NK-92 (cell line): ENCODE results near the gene MOB3A.

ENCODE experiments used
- DNase-seq: peaks from one replicate; lab custom pipeline; 2025; ENCODE audit not compliant: unreplicated experiment; lab: John Stamatoyannopoulos, UW

Gene MOB3A

DNA sequence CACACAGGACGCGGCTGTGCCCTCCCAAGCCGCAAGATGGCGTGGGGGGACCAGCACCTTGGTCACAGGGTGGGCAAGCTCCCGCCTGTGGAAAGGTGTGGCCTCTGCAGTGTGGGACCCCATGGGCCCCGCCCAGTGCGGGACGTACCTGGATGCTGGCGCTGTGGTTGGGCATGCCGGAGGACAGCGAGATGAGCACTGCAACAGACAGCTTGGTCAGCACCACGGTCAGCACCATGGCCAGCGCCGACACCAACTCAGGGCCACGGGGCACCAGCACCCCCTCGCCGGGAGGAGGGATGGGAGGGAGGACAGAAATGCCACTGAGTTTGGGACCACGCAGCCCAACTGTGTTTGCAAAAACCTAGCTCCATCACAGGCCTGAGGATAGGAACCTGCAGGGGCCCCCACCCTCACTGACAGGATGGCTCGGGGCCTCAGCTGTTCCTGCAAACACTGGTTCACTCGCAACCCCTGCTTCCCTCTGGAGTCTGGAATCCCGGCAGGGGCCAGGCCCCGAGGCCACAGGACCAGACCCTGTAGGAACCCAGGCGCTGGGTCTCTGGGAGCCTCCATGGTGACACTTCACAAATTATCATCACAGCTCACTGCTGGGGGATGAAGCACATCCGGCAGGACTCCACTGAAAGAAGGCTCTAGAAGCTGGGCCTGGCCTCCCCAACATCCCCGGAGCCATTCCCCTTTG, 27.7 kb upstream of the MOB3A start:
- DNase-seq, result no peak

DNA sequence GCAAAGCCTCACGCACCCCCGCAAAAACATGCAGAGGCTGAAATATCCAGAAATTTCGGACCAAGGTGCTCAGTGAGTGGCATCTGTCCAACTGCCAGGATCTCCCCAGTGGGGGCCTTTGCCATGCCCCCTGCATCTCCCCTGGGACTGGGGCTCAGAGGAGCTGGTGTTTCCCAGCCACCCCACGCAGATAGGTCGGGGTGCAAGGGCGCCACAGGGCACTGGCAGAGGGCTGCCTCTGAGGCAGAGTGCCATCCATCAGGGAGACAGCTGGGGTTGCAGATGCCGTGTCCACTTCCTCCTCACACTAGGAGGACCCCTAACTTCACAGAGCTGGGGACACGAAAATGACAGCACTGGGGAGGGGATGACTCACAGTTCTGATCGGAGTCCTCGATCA, 26.9 kb upstream of the MOB3A start:
- DNase-seq, result no peak

DNA sequence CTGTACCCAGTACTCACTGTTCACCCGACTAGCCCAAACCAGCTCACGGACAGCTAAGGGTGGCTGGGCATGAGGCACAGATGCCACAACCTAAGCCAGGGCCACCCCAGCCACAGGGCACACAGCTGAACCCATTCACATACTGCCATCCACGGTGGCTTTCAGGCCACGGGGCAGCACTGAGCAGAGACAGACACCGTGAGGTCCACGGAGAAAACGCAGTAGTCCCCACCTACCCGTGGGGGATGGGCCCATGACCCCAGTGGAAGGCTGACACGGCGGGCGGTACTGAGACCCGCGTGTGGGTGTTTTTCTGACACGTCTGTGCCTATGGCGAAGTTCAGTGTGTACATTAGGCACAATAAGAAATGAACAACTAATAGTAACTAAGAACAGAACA, 26.1 kb upstream of the MOB3A start:
- no peak for DNase-seq

DNA sequence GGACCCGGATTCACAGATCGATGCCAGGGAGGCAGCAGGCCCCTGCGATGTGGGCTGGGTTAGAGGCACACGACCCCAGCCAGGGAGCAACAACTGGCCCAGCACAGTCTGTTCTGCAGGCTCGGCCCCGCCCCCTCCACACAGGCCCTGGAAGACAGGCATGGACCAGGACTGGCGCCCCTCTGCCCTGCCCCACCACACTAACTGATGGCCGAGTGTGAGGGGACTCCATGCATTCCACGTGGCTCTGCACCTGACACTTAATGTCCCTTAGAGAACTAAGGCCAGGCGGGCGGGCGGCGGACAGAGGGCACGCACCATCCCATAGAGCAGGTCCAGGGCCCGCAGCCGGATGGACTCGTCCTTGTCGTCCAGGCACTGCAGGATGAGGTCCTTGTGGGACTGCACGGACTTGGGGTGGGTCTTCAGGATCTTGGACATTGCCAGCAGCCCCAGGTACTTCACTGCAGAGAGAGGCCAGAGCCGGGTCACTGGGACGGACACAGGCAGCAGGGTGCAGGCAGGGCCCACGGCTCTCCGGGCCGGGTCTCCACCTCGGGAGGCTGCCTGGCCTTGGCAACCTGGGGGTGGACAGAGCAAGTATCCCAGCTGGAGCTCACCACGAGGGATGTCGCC, 25.4 kb upstream of the MOB3A start:
- no peak for DNase-seq

DNA sequence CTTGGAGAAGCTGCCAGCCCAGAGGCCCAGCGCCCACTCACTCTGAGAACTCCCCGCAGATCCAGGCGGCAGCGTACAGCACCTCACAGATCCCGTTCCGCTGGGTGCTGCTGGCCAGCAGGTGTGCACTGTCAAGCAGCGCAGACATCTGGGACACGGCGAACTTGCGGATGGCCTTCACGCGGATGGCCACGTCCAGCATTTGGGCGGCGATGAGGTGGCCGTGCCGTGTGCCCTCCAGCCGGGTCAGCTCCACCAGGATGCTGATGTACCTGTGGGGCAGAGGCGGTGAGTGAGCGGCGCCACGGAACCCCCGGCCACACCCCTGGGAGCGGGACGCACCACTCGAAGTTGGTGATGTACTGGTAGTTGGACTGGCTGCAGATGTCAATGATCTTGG, 24.7 kb upstream of the MOB3A start:
- DNase-seq, result no peak

GRCh38 chr19:2119921-2120785, 24.0 kb upstream of the MOB3A start:
- no peak for DNase-seq

- DNase-seq, result no peak
These were observed 22.3 kb upstream of the MOB3A start for GRCh38 chr19:2118438-2118837.

DNA sequence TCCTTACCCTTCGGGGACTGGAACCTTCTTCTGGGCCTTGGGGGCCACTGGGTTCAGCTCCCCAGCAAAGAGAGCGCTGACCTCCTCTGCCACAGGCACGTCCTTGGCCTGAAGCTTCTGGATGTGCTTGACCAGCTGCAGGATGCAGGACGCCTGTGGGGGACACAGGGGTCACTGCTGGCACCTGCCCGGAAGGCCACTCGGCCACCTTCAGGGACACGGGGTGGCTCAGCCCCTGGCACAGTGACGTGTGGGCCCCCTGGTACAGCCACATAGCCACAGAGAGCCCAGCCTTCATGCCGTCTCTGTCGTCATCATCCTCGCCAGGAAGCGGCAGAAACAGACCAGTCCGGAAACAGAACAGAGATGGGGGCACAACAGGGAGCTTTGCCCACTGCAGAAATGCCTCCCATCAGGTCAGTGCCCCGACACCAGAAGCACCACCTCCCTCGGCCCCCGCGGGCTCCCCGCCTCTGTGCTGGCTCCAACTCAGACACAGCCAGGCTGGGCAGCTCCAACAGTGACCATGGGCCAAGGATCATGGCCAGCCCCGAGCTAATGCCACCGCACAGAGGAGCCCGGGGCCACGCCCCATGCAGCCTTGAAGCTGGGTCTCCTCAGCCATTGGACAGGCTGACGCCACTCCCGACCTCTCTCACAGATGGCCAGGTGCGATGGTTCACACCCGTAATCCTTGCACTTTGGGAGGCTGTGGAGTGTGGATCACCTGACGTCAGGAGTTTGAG, 21.3 kb upstream of the MOB3A start:
- no peak for DNase-seq

- DNase-seq, result no peak
These were observed 20.4 kb upstream of the MOB3A start for GRCh38 chr19:2116507-2116906.

- DNase-seq, result no peak
These were observed 19.8 kb upstream of the MOB3A start for GRCh38 chr19:2115911-2116426.

GRCh38 chr19:2115324-2115723, 19.2 kb upstream of the MOB3A start:
- no peak for DNase-seq

DNA sequence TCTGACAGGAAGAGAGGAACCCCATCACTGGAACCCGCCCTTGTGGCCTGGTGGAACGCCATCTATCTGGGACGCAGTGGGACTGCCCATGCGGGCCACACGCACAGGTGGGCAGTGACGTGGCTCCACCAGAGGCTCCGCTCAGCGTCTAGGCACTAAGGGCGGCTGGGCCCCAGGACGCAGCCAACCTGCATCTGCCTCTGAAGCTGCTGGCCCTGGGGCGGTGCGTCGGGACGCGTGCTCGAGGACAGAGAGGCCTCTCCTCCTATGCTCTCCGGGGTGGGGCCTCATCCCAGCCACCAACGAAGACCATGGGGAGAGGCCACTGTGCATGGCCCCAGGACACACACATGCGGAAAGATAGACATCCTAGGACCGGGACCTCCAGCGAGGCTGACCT, 18.7 kb upstream of the MOB3A start:
- DNase-seq, result no peak

- no peak for DNase-seq
These were observed 18.1 kb upstream of the MOB3A start for GRCh38 chr19:2114218-2114617.

- DNase-seq, result no peak
These were observed 17.5 kb upstream of the MOB3A start for GRCh38 chr19:2113439-2114211.

DNA sequence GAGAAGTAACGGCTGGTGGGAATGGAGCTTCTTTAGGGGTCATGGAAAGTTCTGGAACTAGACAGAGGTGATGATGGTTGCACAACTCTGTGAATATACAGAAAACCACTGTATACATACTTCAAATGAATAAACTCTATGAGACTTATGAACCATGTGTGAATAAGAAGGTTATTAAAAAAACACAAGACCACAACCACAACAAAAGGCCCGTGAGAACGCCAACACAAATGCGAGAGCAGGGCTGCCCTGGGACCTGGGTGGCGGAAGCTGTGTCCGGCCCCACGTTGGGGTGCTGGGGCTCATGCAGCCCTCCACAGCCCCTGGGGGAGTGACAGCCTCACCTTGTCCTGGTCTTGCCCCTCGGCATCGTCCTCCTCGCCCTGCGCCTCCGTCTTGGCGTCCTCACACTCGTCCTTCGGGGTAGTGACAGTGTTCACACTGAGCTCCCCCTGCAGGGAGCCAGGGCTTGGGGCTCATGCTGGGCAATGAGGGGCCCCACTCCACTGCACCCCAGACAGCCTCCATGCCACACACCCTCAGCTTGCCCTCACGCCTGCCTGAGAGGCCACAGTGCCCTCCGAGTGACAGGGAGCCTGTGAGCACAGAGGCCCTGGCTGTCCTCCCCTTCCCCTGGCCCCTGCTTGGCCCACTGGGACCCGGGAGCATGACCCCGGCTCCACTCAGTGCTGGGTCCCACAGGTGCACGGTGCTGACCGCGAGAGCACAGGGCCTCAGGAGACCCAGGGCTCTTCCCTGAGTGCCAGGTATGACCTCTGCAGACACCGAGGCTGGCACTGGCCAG, 16.6 kb upstream of the MOB3A start:
- DNase-seq, result no peak

DNA sequence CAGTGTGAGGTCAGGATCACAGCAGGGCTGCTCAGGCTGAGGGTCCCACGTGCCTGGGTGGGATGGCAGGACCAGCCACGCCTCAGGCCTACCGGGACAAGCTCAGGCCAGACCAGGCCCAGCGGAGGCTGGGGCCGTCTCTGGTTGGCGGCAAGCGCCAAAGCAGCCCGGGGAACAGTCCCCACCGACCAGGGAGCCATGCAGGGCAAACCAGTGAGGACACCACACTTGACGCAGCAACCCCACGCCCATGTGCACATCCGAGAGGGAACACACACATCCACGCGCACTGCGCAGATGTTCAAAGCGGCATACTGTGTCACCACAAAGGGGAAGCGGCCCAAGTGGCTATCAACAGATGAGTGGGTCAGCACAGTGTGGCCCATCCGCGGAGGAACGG, 15.8 kb upstream of the MOB3A start:
- DNase-seq, result no peak

DNA sequence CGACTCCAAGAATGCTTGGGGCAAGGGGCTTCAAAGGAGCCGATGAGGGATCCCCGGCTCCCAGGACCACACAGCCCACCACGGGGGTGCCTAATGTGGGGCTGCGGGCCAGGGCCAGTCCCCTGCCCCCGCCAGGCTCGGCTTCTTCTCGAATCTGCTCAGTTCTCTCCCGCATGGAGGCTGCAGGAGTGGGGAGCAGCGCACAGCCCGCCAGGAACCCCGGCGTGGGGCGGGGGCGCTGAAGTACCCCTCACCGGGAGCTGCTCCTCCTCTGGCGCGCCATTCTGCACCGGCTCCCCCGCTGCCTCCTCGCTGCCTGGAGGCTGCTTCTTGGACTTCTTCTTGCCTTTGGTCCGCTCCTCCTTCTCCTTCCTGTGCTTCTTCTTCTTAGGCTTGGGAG, 15.3 kb upstream of the MOB3A start:
- DNase-seq, result no peak

DNA sequence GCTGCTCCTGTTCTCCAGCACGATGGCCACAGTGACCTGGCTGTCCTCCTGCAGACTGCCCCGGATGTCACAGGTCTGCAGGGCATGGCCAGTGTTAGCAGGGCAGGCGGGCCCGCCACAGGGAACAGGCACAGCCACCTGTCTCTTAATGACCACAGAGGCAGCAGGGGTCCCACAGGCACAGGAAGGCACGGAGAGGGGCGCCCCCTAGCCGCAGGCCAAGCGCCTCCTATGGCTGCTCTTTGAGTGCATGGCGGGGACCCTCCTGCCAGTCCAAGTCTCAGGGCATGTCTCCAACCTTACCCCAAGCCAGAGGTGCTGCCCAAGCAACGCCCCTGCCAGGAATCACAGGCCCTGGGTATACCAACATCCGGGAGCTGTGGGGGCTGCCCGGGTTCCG, 14.7 kb upstream of the MOB3A start:
- no peak for DNase-seq

DNA sequence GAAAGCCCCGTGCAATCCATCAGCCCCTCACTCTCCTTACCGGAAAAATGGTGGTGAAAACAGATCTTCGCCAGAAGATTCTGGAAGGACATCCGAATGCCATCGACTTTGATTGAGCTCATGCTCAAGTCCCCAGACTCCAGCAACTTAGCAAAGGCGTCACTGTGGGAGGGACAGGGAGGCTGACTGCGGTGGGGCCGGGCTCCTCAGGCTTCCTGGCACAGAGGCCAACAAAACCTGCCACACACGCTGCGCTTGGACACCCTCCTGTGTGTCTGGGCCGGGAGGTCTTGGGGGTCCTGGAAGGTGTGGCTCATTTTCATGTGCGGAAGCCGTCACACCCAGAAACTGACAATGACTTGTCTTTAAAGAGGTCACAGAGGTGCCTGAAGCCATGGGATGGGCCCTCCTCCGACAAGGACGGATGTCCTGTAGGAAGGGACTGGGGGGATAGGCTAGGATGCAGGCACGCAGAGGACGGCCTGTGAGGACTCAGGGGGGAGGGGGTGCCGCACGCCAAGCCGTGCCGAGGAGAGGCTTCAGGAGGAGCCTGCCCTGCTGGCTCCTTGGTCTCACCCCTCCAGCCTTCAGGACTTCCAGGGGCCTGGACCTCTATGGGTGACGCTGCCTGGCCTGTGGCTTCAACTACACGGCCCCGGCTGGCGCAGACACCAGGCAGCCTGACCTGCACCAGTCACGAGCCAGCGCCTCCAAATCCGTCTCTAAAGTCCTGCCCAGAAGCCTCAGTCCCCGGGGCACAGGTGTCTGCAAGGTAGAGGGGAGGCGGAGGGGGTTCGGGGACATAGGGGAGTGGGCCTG, 13.1 kb upstream of the MOB3A start:
- no peak for DNase-seq
